Heart left ventricle (tissue), 13 donors: Measurements from ENCODE around the gene SIGLEC1.

Source experiments
- POLR2A ChIP-seq, 2 donors: fragments of 450-650 bp; IDR thresholded peaks; one replicate each; pipeline ENCODE4 v1.6.1; 2017; ENCODE audit warnings: antibody characterized with exemption in 2 of 2, mild to moderate bottlenecking in 2 of 2, moderate library complexity in 2 of 2
- TF ChIP-seq, protein P1 (sequence below), 12 donors: fragments of 200-600 bp; sonication (generic) in 4 of 12; IDR thresholded peaks; one replicate each; pipeline versions ENCODE4 v1.5.0 to v1.8.0; 2018 to 2022; ENCODE audit warnings: antibody characterized with exemption in 12 of 12, mild to moderate bottlenecking in 5 of 12
- donor health status: ischemic (EF 13 %, LVEDD 7.1; RV severe dilation, severe dysfunction).
- donor health status: DM: no; HTN: yes; CAD: no.
- donor health status: DM: no; HTN: no; CAD: no.
- donor health status: ischemic (EF 25% LVEDD 6.9; RV normal size, moderate dysfunction).
- donor health status: ischemic (EF 25% LVEDD 5.7; RV mildly dilated, moderate dysfunction).
- donor health status: ischemic (EF 35%, LVEDD 5.7; RV mildly dilated, moderate dysfunction).
- donor health status: nonischemic (EF 11% LVEDD 7.7; RV severe dilation, severe dysfunction).
- donor health status: DM: yes; HTN: yes; CAD: no.
- donor health status: PGD.
- donor health status: ischemic (EF 29% LVEDD 5.4; RV normal size, mild dysfunction).
- donor health status: nonischemic (EF 23%, LVEDD 6.1; RV moderate dilation, normal function).

DNA sequence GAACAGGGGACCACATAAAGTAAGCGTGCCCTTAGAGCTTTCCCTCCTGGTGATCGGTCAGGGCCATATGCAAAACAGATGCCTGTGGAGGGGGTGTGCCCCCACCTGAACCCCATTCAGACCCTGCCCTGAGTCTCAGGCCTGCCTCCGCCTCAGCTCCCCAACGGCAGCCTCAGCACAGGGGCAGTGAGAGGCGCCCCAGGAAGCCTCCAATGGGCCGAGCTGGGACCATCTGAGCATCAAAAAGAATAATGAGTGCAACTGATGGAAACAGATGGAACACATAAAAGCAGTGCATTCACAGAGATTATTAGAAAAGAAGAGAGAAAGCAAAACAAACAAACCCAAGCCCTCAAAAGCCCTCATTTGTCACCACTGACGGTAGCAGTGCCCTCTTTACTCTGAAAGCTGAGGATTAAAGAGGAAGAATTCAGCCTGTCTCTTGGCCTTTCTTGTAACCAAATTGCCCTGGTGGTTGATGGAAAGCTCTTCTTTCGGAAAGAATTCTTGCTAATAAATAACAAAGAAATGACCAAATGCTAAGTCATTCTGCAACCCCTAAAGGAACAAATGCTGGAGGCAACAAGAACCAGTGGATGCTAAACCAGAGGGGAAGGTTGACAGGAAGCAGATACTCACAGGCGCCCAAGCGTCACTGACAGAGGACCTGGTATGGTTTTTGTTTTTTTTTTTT is 48.4 kb upstream of the SIGLEC1 start:
- TF ChIP-seq, protein P1, sequence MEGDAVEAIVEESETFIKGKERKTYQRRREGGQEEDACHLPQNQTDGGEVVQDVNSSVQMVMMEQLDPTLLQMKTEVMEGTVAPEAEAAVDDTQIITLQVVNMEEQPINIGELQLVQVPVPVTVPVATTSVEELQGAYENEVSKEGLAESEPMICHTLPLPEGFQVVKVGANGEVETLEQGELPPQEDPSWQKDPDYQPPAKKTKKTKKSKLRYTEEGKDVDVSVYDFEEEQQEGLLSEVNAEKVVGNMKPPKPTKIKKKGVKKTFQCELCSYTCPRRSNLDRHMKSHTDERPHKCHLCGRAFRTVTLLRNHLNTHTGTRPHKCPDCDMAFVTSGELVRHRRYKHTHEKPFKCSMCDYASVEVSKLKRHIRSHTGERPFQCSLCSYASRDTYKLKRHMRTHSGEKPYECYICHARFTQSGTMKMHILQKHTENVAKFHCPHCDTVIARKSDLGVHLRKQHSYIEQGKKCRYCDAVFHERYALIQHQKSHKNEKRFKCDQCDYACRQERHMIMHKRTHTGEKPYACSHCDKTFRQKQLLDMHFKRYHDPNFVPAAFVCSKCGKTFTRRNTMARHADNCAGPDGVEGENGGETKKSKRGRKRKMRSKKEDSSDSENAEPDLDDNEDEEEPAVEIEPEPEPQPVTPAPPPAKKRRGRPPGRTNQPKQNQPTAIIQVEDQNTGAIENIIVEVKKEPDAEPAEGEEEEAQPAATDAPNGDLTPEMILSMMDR (IDR thresholded peaks at IDR 0.05), result no peak
- no peak for TF ChIP-seq POLR2A (IDR thresholded peaks at IDR 0.05)
